ENCODE results near the gene SPNS2. TPM values are rescaled to one million over a fixed set of nuclear protein-coding genes. Genes with fewer than 3 reads are reported as not detected.

SPNS2 gene
- total RNA-seq, 1 donor from 2014 or later = 79.3 TPM

DNA sequence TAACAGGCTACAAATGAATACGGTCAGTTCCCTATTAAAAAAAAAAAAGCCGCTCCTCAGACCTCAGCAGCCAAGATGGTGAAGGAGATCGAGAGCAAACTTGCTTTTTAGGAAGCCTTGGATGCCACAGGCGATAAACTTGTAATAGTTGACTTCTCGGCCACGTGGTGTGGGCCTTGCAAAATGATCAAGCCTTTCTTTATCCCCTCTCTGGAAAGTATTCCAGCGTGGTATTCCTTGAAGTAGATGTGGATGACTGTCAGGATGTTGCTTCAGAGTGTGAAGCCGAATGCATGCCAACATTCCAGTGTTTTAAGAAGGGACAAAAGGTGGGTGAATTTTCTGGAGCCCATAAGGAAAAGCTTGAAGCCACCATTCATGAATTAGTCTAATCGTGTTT is 73.5 kb downstream of the SPNS2 start:
- Histone ChIP-seq H3K4me3 (no peak overlapping the region), H3K36me3 (no peaks in the 10 kb centered on the region), H3K9me3 (no peaks in the 10 kb centered on the region), H3K4me1 (no peaks in the 10 kb centered on the region), H3K27ac (no peak overlapping the region), H3K27me3 (no peaks in the 10 kb centered on the region)
- intact Hi-C loops (cut with DNase I) = no loop called here
- DNase-seq (ENCODE audit: extremely low spot score in 2 of 2) = no peak
- TF ChIP-seq POLR2A (IDR thresholded peaks at IDR 0.05) = no peak
- no peak for TF ChIP-seq POLR2AphosphoS5 (IDR thresholded peaks at IDR 0.05; ENCODE audit: insufficient read depth in 1 of 2, low read depth in 1 of 2)

DNA sequence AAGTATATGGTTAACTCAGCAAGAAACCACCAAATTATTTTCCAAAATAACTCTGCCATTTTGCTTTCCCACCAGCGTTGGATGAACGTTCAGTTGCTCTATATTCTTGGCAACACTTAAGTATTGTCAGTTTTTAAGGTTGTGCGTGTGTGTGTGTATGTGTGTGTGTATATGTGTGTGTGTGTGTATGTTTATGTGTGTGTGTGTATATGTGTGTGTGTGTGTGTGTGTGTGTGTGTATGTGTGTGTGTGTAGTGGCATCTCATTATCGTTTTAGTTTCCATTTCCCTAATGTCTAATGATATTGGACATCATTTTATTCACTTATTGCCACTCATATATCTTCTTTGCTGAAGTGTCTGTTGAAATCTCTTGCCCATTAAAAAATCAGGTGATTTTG is 74.4 kb downstream of the SPNS2 start:
- H3K27ac ChIP-seq = no peak overlapping the region
- TF ChIP-seq POLR2A (IDR thresholded peaks at IDR 0.05) = no peak
- no peak for TF ChIP-seq POLR2AphosphoS5 (IDR thresholded peaks at IDR 0.05; ENCODE audit: insufficient read depth in 1 of 2, low read depth in 1 of 2)
- TF ChIP-seq, protein P1, sequence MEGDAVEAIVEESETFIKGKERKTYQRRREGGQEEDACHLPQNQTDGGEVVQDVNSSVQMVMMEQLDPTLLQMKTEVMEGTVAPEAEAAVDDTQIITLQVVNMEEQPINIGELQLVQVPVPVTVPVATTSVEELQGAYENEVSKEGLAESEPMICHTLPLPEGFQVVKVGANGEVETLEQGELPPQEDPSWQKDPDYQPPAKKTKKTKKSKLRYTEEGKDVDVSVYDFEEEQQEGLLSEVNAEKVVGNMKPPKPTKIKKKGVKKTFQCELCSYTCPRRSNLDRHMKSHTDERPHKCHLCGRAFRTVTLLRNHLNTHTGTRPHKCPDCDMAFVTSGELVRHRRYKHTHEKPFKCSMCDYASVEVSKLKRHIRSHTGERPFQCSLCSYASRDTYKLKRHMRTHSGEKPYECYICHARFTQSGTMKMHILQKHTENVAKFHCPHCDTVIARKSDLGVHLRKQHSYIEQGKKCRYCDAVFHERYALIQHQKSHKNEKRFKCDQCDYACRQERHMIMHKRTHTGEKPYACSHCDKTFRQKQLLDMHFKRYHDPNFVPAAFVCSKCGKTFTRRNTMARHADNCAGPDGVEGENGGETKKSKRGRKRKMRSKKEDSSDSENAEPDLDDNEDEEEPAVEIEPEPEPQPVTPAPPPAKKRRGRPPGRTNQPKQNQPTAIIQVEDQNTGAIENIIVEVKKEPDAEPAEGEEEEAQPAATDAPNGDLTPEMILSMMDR (IDR thresholded peaks at IDR 0.05) = no peak
- H3K4me1 ChIP-seq = no peaks in the 10 kb centered on the region
- H3K36me3 ChIP-seq = no peaks in the 10 kb centered on the region
- H3K9me3 ChIP-seq = no peaks in the 10 kb centered on the region
- no peak overlapping the region for H3K4me3 ChIP-seq
- no peaks in the 10 kb centered on the region for H3K27me3 ChIP-seq
- DNase-seq (ENCODE audit: extremely low spot score in 2 of 2) = no peak
- intact Hi-C loops (cut with DNase I) = no loop called here

DNA sequence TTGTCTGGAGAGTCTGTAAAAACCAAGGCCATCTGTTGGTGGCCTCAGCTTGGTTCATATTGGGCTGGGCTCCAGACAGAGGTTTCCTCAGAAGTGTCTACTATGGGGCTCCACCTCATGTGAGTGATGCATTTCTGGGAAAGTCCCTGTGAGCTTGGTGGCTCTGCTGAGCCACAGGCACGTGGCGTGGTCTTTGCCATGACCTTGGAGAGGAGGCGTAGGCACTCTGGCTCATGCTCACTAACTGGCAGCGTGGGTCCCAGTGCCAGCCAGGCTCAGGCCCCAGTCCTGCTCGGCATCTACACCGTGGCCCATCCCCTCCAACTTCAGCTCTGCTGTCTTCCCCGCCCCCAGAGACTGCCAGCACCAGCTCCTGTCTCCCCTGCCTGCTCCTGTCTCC is 75.0 kb downstream of the SPNS2 start:
- intact Hi-C loops (cut with DNase I) = no loop called here
- Histone ChIP-seq H3K36me3 (no peaks in the 10 kb centered on the region), H3K27ac (no peak overlapping the region), H3K27me3 (no peaks in the 10 kb centered on the region), H3K9me3 (no peaks in the 10 kb centered on the region), H3K4me1 (no peaks in the 10 kb centered on the region), H3K4me3 (no peak overlapping the region)
- TF ChIP-seq POLR2A (IDR thresholded peaks at IDR 0.05) = no peak
- TF ChIP-seq, protein P1 (IDR thresholded peaks at IDR 0.05) = no peak
- TF ChIP-seq POLR2AphosphoS5 (IDR thresholded peaks at IDR 0.05; ENCODE audit: insufficient read depth in 1 of 2, low read depth in 1 of 2) = no peak
- DNase-seq (ENCODE audit: extremely low spot score in 2 of 2) = no peak

DNA sequence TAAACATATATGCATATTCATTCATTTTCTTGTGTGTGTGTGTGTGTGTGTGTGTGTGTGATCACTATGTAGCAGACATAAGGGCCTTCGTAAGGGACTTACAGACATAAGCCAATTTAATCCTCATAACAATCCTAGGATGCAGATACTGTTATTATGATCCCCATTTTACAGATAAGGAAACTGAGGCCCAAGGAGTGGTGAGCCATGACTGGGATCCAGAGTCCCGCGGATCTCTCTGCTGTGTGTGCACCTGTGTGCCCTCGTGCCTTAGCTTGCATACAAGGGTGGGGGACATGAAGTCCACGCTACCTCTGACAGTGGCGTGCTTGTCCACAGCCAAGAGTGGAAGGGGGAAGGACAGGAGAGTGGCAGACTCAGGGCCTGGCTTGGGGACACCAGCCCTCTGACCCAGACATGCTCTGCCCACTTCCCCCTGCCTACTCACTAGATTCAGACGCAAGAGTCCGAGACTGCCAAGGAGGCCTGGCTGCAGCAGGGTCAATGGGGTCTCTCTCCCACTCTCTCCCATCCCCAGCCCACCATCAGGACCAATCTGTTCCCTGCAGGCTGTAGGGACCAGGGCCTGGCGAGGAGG is 75.9 kb downstream of the SPNS2 start:
- no peaks in the 10 kb centered on the region for H3K36me3 ChIP-seq
- no peaks in the 10 kb centered on the region for H3K9me3 ChIP-seq
- no peak for DNase-seq (ENCODE audit: extremely low spot score in 2 of 2)
- H3K4me3 ChIP-seq = no peak overlapping the region
- intact Hi-C loops (cut with DNase I) = no loop called here
- H3K4me1 ChIP-seq = no peaks in the 10 kb centered on the region
- no peaks in the 10 kb centered on the region for H3K27me3 ChIP-seq
- TF ChIP-seq POLR2AphosphoS5 (IDR thresholded peaks at IDR 0.05; ENCODE audit: insufficient read depth in 1 of 2, low read depth in 1 of 2) = no peak
- TF ChIP-seq, protein P1 (IDR thresholded peaks at IDR 0.05) = no peak
- TF ChIP-seq POLR2A (IDR thresholded peaks at IDR 0.05) = no peak
- no peak overlapping the region for H3K27ac ChIP-seq

DNA sequence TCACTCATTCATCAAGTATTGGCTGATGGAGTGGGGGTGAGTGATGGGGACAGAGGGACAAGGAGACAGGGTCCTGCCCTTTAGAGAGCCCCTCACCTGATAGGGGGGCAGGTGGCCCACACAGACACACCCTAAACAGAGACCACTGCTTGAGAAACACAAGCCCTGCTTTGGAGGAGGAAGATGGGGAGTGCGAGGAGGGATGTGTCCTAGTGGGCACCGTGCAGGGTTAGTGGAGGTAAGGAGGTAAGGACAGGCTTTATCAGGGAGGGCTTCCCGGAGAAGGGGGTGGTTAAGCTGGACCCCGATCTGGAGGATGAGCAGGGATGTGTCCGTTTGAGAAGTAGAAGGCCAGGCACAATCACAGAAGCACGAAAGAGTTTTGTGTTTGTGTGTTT is 77.5 kb downstream of the SPNS2 start:
- no peaks in the 10 kb centered on the region for H3K36me3 ChIP-seq
- TF ChIP-seq POLR2A (IDR thresholded peaks at IDR 0.05) = no peak
- TF ChIP-seq, protein P1 (IDR thresholded peaks at IDR 0.05) = no peak
- no peak for TF ChIP-seq POLR2AphosphoS5 (IDR thresholded peaks at IDR 0.05; ENCODE audit: insufficient read depth in 1 of 2, low read depth in 1 of 2)
- H3K27ac ChIP-seq = no peak overlapping the region
- DNase-seq (ENCODE audit: extremely low spot score in 2 of 2) = no peak
- no peaks in the 10 kb centered on the region for H3K4me1 ChIP-seq
- H3K27me3 ChIP-seq = no peaks in the 10 kb centered on the region
- no peak overlapping the region for H3K4me3 ChIP-seq
- H3K9me3 ChIP-seq = no peaks in the 10 kb centered on the region
- intact Hi-C loops (cut with DNase I) = no loop called here

All from vagina (tissue), 2 donors.